GM12878 (cell line): Measurements from ENCODE around the gene CEP57. TPM values are rescaled to one million over a fixed set of nuclear protein-coding genes. Genes with fewer than 3 reads are reported as not detected.
A peak's percentile ranks its signal among the peaks of the same experiment; 100 is the strongest.

Experiments
- ATAC-seq: fragments of 200-7000 bp; cut with Tn5 transposase; 3 replicates; pipeline ENCODE4 v1.9.1; 2020; ENCODE audit warnings: mild to moderate bottlenecking, moderate library complexity
- BruUV-seq: library from RNA; stranded (reverse); fragments of 400-500 nt; replicated peaks from 2 replicates; lab custom pipeline; 2021; lab: Mats Ljungman, UMichigan
- CTCF ChIA-PET: fragments of 300-600 bp; sonication (Branson Sonifier 250); formaldehyde crosslinking; extraction: SDS; loops from one replicate; lab custom pipeline; 2021; ENCODE audit warnings: inconsistent platforms; lab: Yijun Ruan, JAX
- POLR2A ChIA-PET: fragments of 350-600 bp; formaldehyde crosslinking; extraction: SDS; loops from one replicate; lab custom pipeline; 2021; ENCODE audit warnings: inconsistent platforms; lab: Charles Lee
- RAD21 ChIA-PET: fragments of 300-600 bp; sonication (Branson Sonifier 250); formaldehyde crosslinking; loops from one replicate; lab custom pipeline; 2023; ENCODE audit warnings: antibody characterized with exemption; ENCODE audit not compliant: unreplicated experiment; lab: Charles Lee
- SMC1A ChIA-PET: fragments of 300-600 bp; sonication (Branson Sonifier 250); formaldehyde crosslinking; loops from one replicate; lab custom pipeline; 2023; ENCODE audit not compliant: unreplicated experiment, uncharacterized antibody; lab: Charles Lee
- DNase-seq: peaks from one replicate; pipeline ENCODE4 v3.0.0-alpha.2; 2011; ENCODE audit warnings: low read depth, low spot score
- FAIRE-seq: peaks from 3 replicates; lab custom pipeline; 2011; peaks lifted over from hg19 to GRCh38; lab: Jason Lieb, UNC
- H2AFZ ChIP-seq: 2 replicates; pipeline ENCODE4 v1.6.0; 2011; ENCODE audit warnings: low read depth, low read length, control low read depth; ENCODE audit not compliant: control insufficient read depth
- H3K27ac ChIP-seq: 2 replicates; pipeline ENCODE4 v1.5.1; 2011; ENCODE audit warnings: control low read depth; ENCODE audit not compliant: control insufficient read depth, insufficient read depth
- H3K27me3 ChIP-seq, 2 experiments: replicated peaks in 1 of 2; 2 replicates each; pipeline versions ENCODE4 v1.6.0 to v1.6.1; 2011; ENCODE audit warnings: low read length in 1 of 2; ENCODE audit not compliant: control insufficient read depth in 2 of 2, insufficient read depth in 2 of 2
- H3K36me3 ChIP-seq, 2 experiments: 2 replicates each; pipeline ENCODE4 v1.5.1; 2011; ENCODE audit warnings: low read length in 1 of 2; ENCODE audit not compliant: control insufficient read depth in 2 of 2, insufficient read depth in 2 of 2
- H3K4me1 ChIP-seq: 2 replicates; pipeline ENCODE4 v1.6.1; 2011; ENCODE audit warnings: mild to moderate bottlenecking, low read length, moderate library complexity, mixed read lengths; ENCODE audit not compliant: control insufficient read depth, insufficient read depth
- H3K4me2 ChIP-seq: 2 replicates; pipeline ENCODE4 v1.6.0; 2011; ENCODE audit warnings: control low read depth; ENCODE audit not compliant: control insufficient read depth, insufficient read depth
- H3K4me3 ChIP-seq: fragments of 200-600 bp; sonication (generic); 2 replicates; pipeline ENCODE4 v1.5.1; 2016
- H3K79me2 ChIP-seq: 2 replicates; pipeline ENCODE4 v1.6.0; 2011; ENCODE audit warnings: low read length; ENCODE audit not compliant: control insufficient read depth, insufficient read depth
- H3K9ac ChIP-seq: 2 replicates; pipeline ENCODE4 v1.8.0; 2011; ENCODE audit warnings: low read length, control low read depth, mixed read lengths; ENCODE audit not compliant: control insufficient read depth, insufficient read depth
- H3K9me3 ChIP-seq: replicated peaks from 3 replicates; pipeline ENCODE4 v1.5.1; 2011; ENCODE audit warnings: mild to moderate bottlenecking, low read length; ENCODE audit not compliant: control insufficient read depth, insufficient read depth
- H4K20me1 ChIP-seq: 2 replicates; pipeline ENCODE4 v1.6.0; 2011; ENCODE audit not compliant: control insufficient read depth, insufficient read depth
- BMI1 ChIP-seq: fragments of 450-650 bp; IDR thresholded peaks from 2 replicates; pipeline ENCODE4 v1.6.1; 2016; ENCODE audit warnings: mild to moderate bottlenecking, moderate library complexity, borderline replicate concordance
- CTCF ChIP-seq, 3 experiments: IDR thresholded peaks in 2 of 3; conservative IDR thresholded peaks in 1 of 3; 2 replicates each; pipeline ENCODE4 v1.5.1; 2011; ENCODE audit warnings: low read depth in 3 of 3, low read length in 3 of 3, mild to moderate bottlenecking in 3 of 3, control low read depth in 2 of 3, moderate library complexity in 2 of 3, inconsistent platforms in 1 of 3, mixed read lengths in 1 of 3; ENCODE audit not compliant: control insufficient read depth in 2 of 3, insufficient read depth in 1 of 3; ENCODE audit errors: extremely low read depth in 1 of 3
- CUX1 ChIP-seq: IDR thresholded peaks from 2 replicates; pipeline ENCODE4 v1.6.1; 2012; ENCODE audit warnings: improper control_type of control experiment, low read depth, low read length; ENCODE audit not compliant: insufficient replicate concordance
- HDAC2 ChIP-seq: fragments of 200-600 bp; sonication (generic); IDR thresholded peaks from 2 replicates; pipeline ENCODE4 v1.6.1; 2017
- MEF2B ChIP-seq: fragments of 450-650 bp; IDR thresholded peaks from 2 replicates; pipeline ENCODE4 v1.6.1; 2018; ENCODE audit warnings: mild to moderate bottlenecking, moderate library complexity; ENCODE audit not compliant: partially characterized antibody, poor library complexity, severe bottlenecking
- NFYA ChIP-seq: IDR thresholded peaks from 2 replicates; pipeline ENCODE4 v1.6.1; 2011; ENCODE audit warnings: low read depth, mild to moderate bottlenecking, low read length, improper control_type of control experiment, borderline replicate concordance
- RAD21 ChIP-seq: IDR thresholded peaks from 2 replicates; pipeline ENCODE4 v1.6.1; 2011; ENCODE audit warnings: mild to moderate bottlenecking, low read depth, low read length, moderate library complexity; ENCODE audit not compliant: insufficient read depth
- RB1 ChIP-seq: fragments of 450-650 bp; formaldehyde crosslinking; IDR thresholded peaks from 2 replicates; pipeline ENCODE4 v1.6.1; 2017; ENCODE audit warnings: mild to moderate bottlenecking, borderline replicate concordance
- RELA ChIP-seq: fragments of 450-650 bp; IDR thresholded peaks from 2 replicates; pipeline ENCODE4 v1.8.0; 2014; ENCODE audit warnings: borderline replicate concordance; ENCODE audit not compliant: partially characterized antibody
- SMAD1 ChIP-seq: fragments of 450-650 bp; IDR thresholded peaks from 2 replicates; pipeline ENCODE4 v1.6.1; 2018; ENCODE audit warnings: mild to moderate bottlenecking, low read depth; ENCODE audit not compliant: partially characterized antibody
- SP1 ChIP-seq: IDR thresholded peaks from one replicate; pipeline ENCODE4 v1.6.1; 2011; ENCODE audit warnings: low read depth, low read length
- TAF1 ChIP-seq: IDR thresholded peaks from 2 replicates; pipeline ENCODE4 v1.6.1; 2011; ENCODE audit warnings: mild to moderate bottlenecking, low read depth, low read length, borderline replicate concordance
- YY1 ChIP-seq: IDR thresholded peaks from 2 replicates; pipeline ENCODE4 v1.6.1; 2011; ENCODE audit warnings: low read depth, mild to moderate bottlenecking, low read length
- ZNF384 ChIP-seq: IDR thresholded peaks from 2 replicates; pipeline ENCODE4 v1.6.1; 2012; ENCODE audit warnings: low read depth, mild to moderate bottlenecking, low read length, improper control_type of control experiment, borderline replicate concordance
- ZZZ3 ChIP-seq: IDR thresholded peaks from 2 replicates; pipeline ENCODE4 v1.6.1; 2011; ENCODE audit warnings: low read depth; ENCODE audit not compliant: control insufficient read depth, insufficient read length
- WGBS: methylation state at CpG from one replicate; pipeline ENCODE4 v1.1.6; 2016; ENCODE audit warnings: low lambda C conversion rate; ENCODE audit not compliant: insufficient replicate concordance, insufficient coverage; ENCODE audit errors: missing lambda C conversion rate; 5-methylcytosine and 5-hydroxymethylcytosine counted together
- in situ Hi-C: fragments of 300-500 bp; cut with MboI; formaldehyde crosslinking; loops from 9 replicates; pipeline ENCODE4 v1.14.3; 2018; ENCODE audit warnings: mixed read lengths
- intact Hi-C: fragments of 100-400 bp; cut with micrococcal nuclease; formaldehyde crosslinking; loops from one replicate; pipeline ENCODE4 v1.14.2; 2022; ENCODE audit not compliant: unreplicated experiment
- polyA plus RNA-seq, 11 experiments: library from polyadenylated mRNA; depleted of rRNA in 4 of 11; unstranded in 6 of 11; stranded (reverse) in 5 of 11; fragments of >200 nt; fragmentation: Nextera tagmentation in 4 of 11; fragmentation: Illumina TruSeq in 1 of 11; extraction: Ambion mirVana in 4 of 11; extraction: Trizol in 1 of 11; gene quantifications; 1 replicate in 1 of 11; 2 replicates in 10 of 11; pipeline versions ENCODE4 v1.2.1 to v1.2.3, GENCODE V29; 2011 to 2016; ENCODE audit warnings: inconsistent platforms in 2 of 11, missing spikeins in 2 of 11, low read depth in 1 of 11
- total RNA-seq, 4 experiments: library from RNA; depleted of rRNA in 3 of 4; stranded (reverse); fragments of >200 nt in 3 of 4; fragmentation: Illumina TruSeq in 1 of 4; extraction: Trizol in 1 of 4; gene quantifications; 2 replicates each; pipeline versions ENCODE4 v1.2.1 to v1.2.3, GENCODE V29; 2013 to 2021

CEP57 gene
- total and polyA plus RNA-seq, 10 of the 15 experiments (the other 5 are each of a cell fraction or from before 2014, with no cell fraction given) = 19.4 to 85.4 (median 56.8) TPM

- TF ChIP-seq MEF2B (no peak), SMAD1 (no peak), CTCF (IDR thresholded peaks at IDR 0.05 in 2 of 3, conservative IDR thresholded peaks at IDR 0.05 in 1 of 3; ENCODE audit: control insufficient read depth in 2 of 3, extremely low read depth in 1 of 3, insufficient read depth in 1 of 3, low read depth in 3 of 3, low read length in 3 of 3) (peak; percentile 43 to 66 (median 46); a peak in 5 of 6 replicates)
Measured at GRCh38 chr11:95764267-95764898, 25.9 kb upstream of the CEP57 start (continued).

GRCh38 chr11:95766701-95767100, 23.6 kb upstream of the CEP57 start:
- in situ Hi-C loops = no loop called here
- TF ChIP-seq YY1 (no peak), BMI1 (no peak), ZNF384 (no peak), RB1 (no peak), SP1 (no peak), TAF1 (no peak), ZZZ3 (no peak), MEF2B (no peak), RAD21 (no peak), NFYA (no peak), CUX1 (no peak), HDAC2 (no peak), RELA (no peak)

More at GRCh38 chr11:95766701-95767100, 23.6 kb upstream of the CEP57 start:
- DNase-seq (no peak), FAIRE-seq (no peak), ATAC-seq (no peak)
- Histone ChIP-seq H4K20me1 (no peaks in the 10 kb centered on the region), H3K9me3 (no peaks in the 10 kb centered on the region), H3K27me3 (no peaks in the 10 kb centered on the region), H3K27ac (no peak overlapping the region), H3K4me1 (no peaks in the 10 kb centered on the region), H3K9ac (no peak overlapping the region), H3K4me3 (no peak overlapping the region), H3K4me2 (no peak overlapping the region), H2AFZ (no peak overlapping the region), H3K79me2 (no peaks in the 10 kb centered on the region), H3K36me3 (peaks cover 2 to 4% of the 10 kb centered on the region in 2 experiments; a peak in 3 of 4 replicates)
- SMC1A ChIA-PET = interaction anchor here (0.7 to 10.8 kb wide), 5 partner anchors 12 to 811 kb away, joined by 3 to 249 read pairs (median 4); no protein-coding TSS in a partner anchor
- CTCF ChIA-PET = interaction anchor here (0.5 to 12.2 kb wide), 5 partner anchors 51 to 822 kb away, joined by 4 to 324 read pairs (median 7); no protein-coding TSS in a partner anchor
- POLR2A ChIA-PET = no interaction called here
- BruUV-seq = no TSS peak
- RAD21 ChIA-PET = interaction anchor here (1.0 to 10.8 kb wide), 4 partner anchors 33 to 612 kb away, joined by 3 to 215 read pairs (median 4); no protein-coding TSS in a partner anchor
- intact Hi-C loops = no loop called here
- 68% methylated on average over 3 of the region's 3 CpGs for WGBS
